GM23338 (cell line): ENCODE results near the gene ADGB. TPM values are rescaled to one million over a fixed set of nuclear protein-coding genes. Genes with fewer than 3 reads are reported as not detected.
A peak's percentile ranks its signal among the peaks of the same experiment; 100 is the strongest.

Source experiments
- ATAC-seq: fragments of 200-7000 bp; cut with Tn5 transposase; 3 replicates; pipeline ENCODE4 v1.9.1; 2020
- DNase-seq: peaks from one replicate; pipeline ENCODE4 v3.0.0-alpha.2; 2015; ENCODE audit warnings: low spot score
- H2AFZ ChIP-seq: fragments of 200-600 bp; sonication (generic); 2 replicates; pipeline ENCODE4 v1.8.0; 2016; ENCODE audit warnings: antibody characterized with exemption, mild to moderate bottlenecking, moderate library complexity
- H3F3A ChIP-seq: fragments of 200-600 bp; sonication (generic); replicated peaks from 2 replicates; pipeline ENCODE4 v1.8.0; 2017; ENCODE audit warnings: antibody characterized with exemption, mixed run types, low read depth
- H3K27ac ChIP-seq: fragments of 200-600 bp; sonication (generic); 2 replicates; pipeline ENCODE4 v1.6.1; 2016; ENCODE audit warnings: low read depth
- H3K27me3 ChIP-seq: fragments of 200-600 bp; sonication (generic); 2 replicates; pipeline ENCODE4 v1.8.0; 2016; ENCODE audit warnings: mild to moderate bottlenecking, mixed run types, moderate library complexity; ENCODE audit not compliant: insufficient read depth
- H3K36me3 ChIP-seq: fragments of 200-600 bp; sonication (generic); 2 replicates; pipeline ENCODE4 v1.8.0; 2016; ENCODE audit warnings: mild to moderate bottlenecking; ENCODE audit not compliant: insufficient read depth
- H3K4me1 ChIP-seq: fragments of 200-600 bp; sonication (generic); 2 replicates; pipeline ENCODE4 v1.8.0; 2016; ENCODE audit warnings: mild to moderate bottlenecking, moderate library complexity; ENCODE audit not compliant: insufficient read depth
- H3K4me2 ChIP-seq: fragments of 200-600 bp; sonication (generic); 2 replicates; pipeline ENCODE4 v1.7.1; 2017; ENCODE audit warnings: mixed run types
- H3K4me3 ChIP-seq: fragments of 200-600 bp; sonication (generic); 2 replicates; pipeline ENCODE4 v1.6.1; 2016; ENCODE audit warnings: mixed run types
- H3K79me2 ChIP-seq: fragments of 200-600 bp; sonication (generic); replicated peaks from 2 replicates; pipeline ENCODE4 v1.8.0; 2017; ENCODE audit warnings: mild to moderate bottlenecking; ENCODE audit not compliant: insufficient read depth
- H3K9me2 ChIP-seq: fragments of 200-600 bp; sonication (generic); 2 replicates; pipeline ENCODE4 v1.8.0; 2017; ENCODE audit not compliant: insufficient read depth
- H4K20me1 ChIP-seq: fragments of 200-600 bp; sonication (generic); replicated peaks from 2 replicates; pipeline ENCODE4 v1.8.0; 2017; ENCODE audit warnings: mild to moderate bottlenecking; ENCODE audit not compliant: insufficient read depth
- H3K27ac Mint-ChIP-seq: 2 replicates; pipeline ENCODE4 v1.8.0; 2020; ENCODE audit warnings: inconsistent platforms, mild to moderate bottlenecking, moderate library complexity, mixed read lengths
- H3K27me3 Mint-ChIP-seq: 3 replicates; pipeline ENCODE4 v1.8.0; 2022; ENCODE audit warnings: low read depth, mild to moderate bottlenecking, moderate library complexity, mixed read lengths, inconsistent platforms; ENCODE audit not compliant: insufficient read depth, poor library complexity
- H3K36me3 Mint-ChIP-seq: 3 replicates; pipeline ENCODE4 v1.8.0; 2021; ENCODE audit warnings: low read depth, mild to moderate bottlenecking, inconsistent platforms, moderate library complexity, mixed read lengths
- H3K4me1 Mint-ChIP-seq: 3 replicates; pipeline ENCODE4 v1.8.0; 2020; ENCODE audit warnings: mild to moderate bottlenecking, inconsistent platforms, mixed read lengths
- H3K4me3 Mint-ChIP-seq: 3 replicates; pipeline ENCODE4 v1.8.0; 2021; ENCODE audit warnings: moderate library complexity, mild to moderate bottlenecking, inconsistent platforms, mixed read lengths
- H3K9me3 Mint-ChIP-seq: 3 replicates; pipeline ENCODE4 v1.8.0; 2020; ENCODE audit warnings: moderate library complexity, mild to moderate bottlenecking, inconsistent platforms, mixed read lengths
- CREB1 ChIP-seq: fragments of 250-450 bp; sonication (Bioruptor Pico); IDR thresholded peaks from 2 replicates; pipeline ENCODE4 v1.5.0; 2020; ENCODE audit warnings: low read depth, mild to moderate bottlenecking, moderate library complexity
- CTCF ChIP-seq, 2 experiments: fragments of 200-600 bp in 1 of 2; sonication (generic) in 1 of 2; conservative IDR thresholded peaks; 2 replicates each; pipeline versions ENCODE4 v1.5.1 to v1.6.1; 2016 to 2017; ENCODE audit warnings: antibody characterized with exemption in 2 of 2, low read depth in 2 of 2, mild to moderate bottlenecking in 2 of 2, moderate library complexity in 1 of 2
- ETS1 ChIP-seq: IDR thresholded peaks from 2 replicates; pipeline ENCODE4 v1.6.1; 2016; ENCODE audit warnings: antibody characterized with exemption
- EZH2phosphoT487 ChIP-seq: fragments of 200-600 bp; sonication (generic); IDR thresholded peaks from one replicate; pipeline ENCODE4 v1.8.1; 2018; ENCODE audit warnings: antibody characterized with exemption; ENCODE audit not compliant: unreplicated experiment
- JUNB ChIP-seq: IDR thresholded peaks from one replicate; pipeline ENCODE4 v1.6.1; 2016; ENCODE audit warnings: antibody characterized with exemption; ENCODE audit not compliant: unreplicated experiment
- NANOG ChIP-seq: IDR thresholded peaks from 2 replicates; pipeline ENCODE4 v1.6.1; 2016; ENCODE audit warnings: antibody characterized with exemption, borderline replicate concordance
- POLR2AphosphoS5 ChIP-seq: IDR thresholded peaks from 2 replicates; pipeline ENCODE4 v1.6.1; 2016; ENCODE audit warnings: antibody characterized with exemption, low read depth
- REST ChIP-seq: IDR thresholded peaks from one replicate; pipeline ENCODE4 v1.6.1; 2018; ENCODE audit warnings: antibody characterized with exemption; ENCODE audit not compliant: unreplicated experiment
- ZNF331 ChIP-seq: fragments of 250-450 bp; sonication (Bioruptor Pico); IDR thresholded peaks from 2 replicates; pipeline ENCODE4 v1.5.0; 2020; ENCODE audit warnings: low read depth, mild to moderate bottlenecking, moderate library complexity
- ZNF462 ChIP-seq: fragments of 250-450 bp; sonication (Bioruptor Pico); IDR thresholded peaks from 2 replicates; pipeline ENCODE4 v1.5.0; 2020; ENCODE audit warnings: mild to moderate bottlenecking, moderate library complexity
- polyA plus RNA-seq: library from polyadenylated mRNA; unstranded; fragments of >200 nt; fragmentation: Nextera tagmentation; extraction: Ambion mirVana; gene quantifications from 2 replicates; pipeline ENCODE4 v1.2.1, GENCODE V29; 2016
- total RNA-seq: library from RNA; depleted of rRNA; stranded (reverse); fragments of >200 nt; shearing (Covaris generic); gene quantifications from 2 replicates; pipeline ENCODE4 v1.2.3, GENCODE V29; 2014

The ADGB gene
- total and polyA plus RNA-seq, 2 experiments from 2014 or later = not detected

- Histone ChIP-seq H3K27ac (no peak overlapping the region), H3K36me3 (no peaks in the 10 kb centered on the region), H3K4me3 (no peak overlapping the region), H3K4me1 (peaks cover 29% of the 10 kb centered on the region), H3K79me2 (no peaks in the 10 kb centered on the region), H2AFZ (no peak overlapping the region), H3F3A (no peaks in the 10 kb centered on the region), H3K4me2 (no peak overlapping the region), H3K27me3 (no peaks in the 10 kb centered on the region), H4K20me1 (no peaks in the 10 kb centered on the region), H3K9me2 (peaks cover 6% of the 10 kb centered on the region; the same call in 1 of the 2 replicates)
- Mint-ChIP-seq H3K36me3 (peaks cover 11% of the 10 kb centered on the region; the same call in 2 of the 3 replicates), H3K4me1 (peaks cover 36% of the 10 kb centered on the region), H3K27ac (0 out of 2 replicates have a peak overlapping the region, but pooled peaks have one; percentile 33), H3K4me3 (no peak overlapping the region), H3K9me3 (peaks cover 6% of the 10 kb centered on the region; the same call in 1 of the 3 replicates), H3K27me3 (peaks cover 2% of the 10 kb centered on the region)
- DNase-seq (no peak), ATAC-seq (no peak)
- TF ChIP-seq POLR2AphosphoS5 (no peak), ZNF462 (no peak)
These were observed 234.4 kb downstream of the ADGB start for GRCh38 chr6:146833157-146833556.

- H3K9me3 Mint-ChIP-seq = peaks cover 3% of the 10 kb centered on the region; the same call in 1 of the 3 replicates
- no peaks in the 10 kb centered on the region for H3F3A ChIP-seq
- 0 out of 3 replicates have a peak, but pooled peaks cover 2% of the 10 kb centered on the region for H3K36me3 Mint-ChIP-seq
- no peaks in the 10 kb centered on the region for H3K79me2 ChIP-seq
- H3K4me2 ChIP-seq = no peak overlapping the region
- ATAC-seq (no peak), DNase-seq (no peak)
- H3K36me3 ChIP-seq = no peaks in the 10 kb centered on the region
- H3K4me3 Mint-ChIP-seq = no peak overlapping the region
- no peak overlapping the region for H3K27ac ChIP-seq
- H3K27me3 ChIP-seq = no peaks in the 10 kb centered on the region
- H3K27ac Mint-ChIP-seq = no peak overlapping the region
- no peak overlapping the region for H3K4me3 ChIP-seq
- H3K4me1 ChIP-seq = no peaks in the 10 kb centered on the region
- H3K9me2 ChIP-seq = no peaks in the 10 kb centered on the region; the same call in 1 of the 2 replicates
- H3K4me1 Mint-ChIP-seq = peaks cover 2% of the 10 kb centered on the region; the same call in 2 of the 3 replicates
- H4K20me1 ChIP-seq = no peaks in the 10 kb centered on the region
- 0 out of 2 replicates have a peak overlapping the region, but pooled peaks have one; percentile 28 for H2AFZ ChIP-seq
- H3K27me3 Mint-ChIP-seq = no peaks in the 10 kb centered on the region
- TF ChIP-seq ZNF331 (CRISPR knock-in tag) (no peak), CTCF (conservative IDR thresholded peaks at IDR 0.05; ENCODE audit: low read depth in 2 of 2) (no peak), EZH2phosphoT487 (no peak), NANOG (no peak), REST (no peak), ETS1 (no peak), JUNB (no peak), CREB1 (CRISPR knock-in tag) (no peak)
These were observed 241.4 kb downstream of the ADGB start for GRCh38 chr6:146840216-146840615.
